BLaER1 (cell line): ENCODE results near the gene BAD.
A peak's percentile ranks its signal among the peaks of the same experiment; 100 is the strongest.

Experiments
- H3K27ac ChIP-seq: shearing (Covaris generic); formaldehyde crosslinking; 2 replicates; pipeline ENCODE4 v1.8.1; 2022
- H3K27me3 ChIP-seq: shearing (Covaris generic); formaldehyde crosslinking; 2 replicates; pipeline ENCODE4 v1.8.1; 2022
- H3K36me3 ChIP-seq: shearing (Covaris generic); formaldehyde crosslinking; 2 replicates; pipeline ENCODE4 v1.8.1; 2022
- H3K4me1 ChIP-seq: shearing (Covaris generic); formaldehyde crosslinking; 2 replicates; pipeline ENCODE4 v1.8.1; 2022
- H3K4me2 ChIP-seq: shearing (Covaris generic); formaldehyde crosslinking; 2 replicates; pipeline ENCODE4 v1.8.1; 2022
- H3K4me3 ChIP-seq: shearing (Covaris generic); formaldehyde crosslinking; 2 replicates; pipeline ENCODE4 v1.8.1; 2022
- H3K9ac ChIP-seq: shearing (Covaris generic); formaldehyde crosslinking; 2 replicates; pipeline ENCODE4 v1.8.1; 2022
- H3K9me3 ChIP-seq: shearing (Covaris generic); formaldehyde crosslinking; 2 replicates; pipeline ENCODE4 v1.8.1; 2022
- H4K20me1 ChIP-seq: shearing (Covaris generic); formaldehyde crosslinking; 2 replicates; pipeline ENCODE4 v1.8.1; 2022
- Cebpa-rat ChIP-seq: shearing (Covaris generic); IDR thresholded peaks from 2 replicates; pipeline ENCODE4 v1.8.1; 2022

The BAD gene

GRCh38 chr11:64232182-64232966 is 52.1 kb downstream of the BAD start:
- H4K20me1 ChIP-seq = peaks cover 12% of the 10 kb centered on the region
- H3K9me3 ChIP-seq = no peaks in the 10 kb centered on the region
- peaks cover 8% of the 10 kb centered on the region for H3K36me3 ChIP-seq
- H3K27me3 ChIP-seq = no peaks in the 10 kb centered on the region
- peak overlapping the region; percentile 32 for H3K9ac ChIP-seq
- peak overlapping the region; percentile 99 for H3K4me2 ChIP-seq
- no peak for TF ChIP-seq Cebpa-rat
- peak overlapping the region; percentile 51 for H3K27ac ChIP-seq
- peaks cover 82% of the 10 kb centered on the region for H3K4me1 ChIP-seq
- no peak overlapping the region for H3K4me3 ChIP-seq

- Histone ChIP-seq H4K20me1 (peaks cover 12% of the 10 kb centered on the region), H3K27me3 (no peaks in the 10 kb centered on the region), H3K4me2 (peak overlapping the region; percentile 99), H3K27ac (peak overlapping the region; percentile 51), H3K4me3 (peak overlapping the region; percentile 77; the same call in 1 of the 2 replicates), H3K9ac (peak overlapping the region; percentile 32), H3K9me3 (no peaks in the 10 kb centered on the region), H3K4me1 (peaks cover 80% of the 10 kb centered on the region), H3K36me3 (no peaks in the 10 kb centered on the region)
- TF ChIP-seq Cebpa-rat = no peak
Measured at GRCh38 chr11:64231546-64231945, 52.9 kb downstream of the BAD start.

DNA sequence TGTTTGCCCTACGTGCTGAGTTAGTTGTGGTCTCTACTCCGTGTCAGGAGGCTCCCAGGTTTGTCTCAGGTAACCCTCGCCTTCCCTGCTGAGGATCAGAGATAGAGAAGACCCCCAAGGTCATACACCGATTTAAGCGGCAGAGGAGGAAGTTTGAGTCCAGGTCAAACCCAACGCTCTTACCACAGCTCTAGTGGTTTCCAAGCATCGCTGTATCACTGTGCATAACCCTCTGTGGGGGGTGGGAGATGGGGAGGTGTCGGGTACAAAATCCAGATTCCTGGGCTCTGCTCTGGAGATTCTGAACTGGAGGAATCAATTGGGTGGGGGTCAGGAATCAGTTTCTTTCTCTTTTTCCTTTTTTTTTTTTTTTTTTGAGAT is 53.5 kb downstream of the BAD start:
- no peak for TF ChIP-seq Cebpa-rat
- Histone ChIP-seq H4K20me1 (peaks cover 10% of the 10 kb centered on the region), H3K4me1 (peaks cover 77% of the 10 kb centered on the region), H3K4me3 (peak overlapping the region; percentile 77), H3K27ac (peak overlapping the region; percentile 87), H3K36me3 (no peaks in the 10 kb centered on the region), H3K9ac (peak overlapping the region; percentile 81), H3K9me3 (no peaks in the 10 kb centered on the region), H3K27me3 (no peaks in the 10 kb centered on the region), H3K4me2 (peak overlapping the region; percentile 99)

DNA sequence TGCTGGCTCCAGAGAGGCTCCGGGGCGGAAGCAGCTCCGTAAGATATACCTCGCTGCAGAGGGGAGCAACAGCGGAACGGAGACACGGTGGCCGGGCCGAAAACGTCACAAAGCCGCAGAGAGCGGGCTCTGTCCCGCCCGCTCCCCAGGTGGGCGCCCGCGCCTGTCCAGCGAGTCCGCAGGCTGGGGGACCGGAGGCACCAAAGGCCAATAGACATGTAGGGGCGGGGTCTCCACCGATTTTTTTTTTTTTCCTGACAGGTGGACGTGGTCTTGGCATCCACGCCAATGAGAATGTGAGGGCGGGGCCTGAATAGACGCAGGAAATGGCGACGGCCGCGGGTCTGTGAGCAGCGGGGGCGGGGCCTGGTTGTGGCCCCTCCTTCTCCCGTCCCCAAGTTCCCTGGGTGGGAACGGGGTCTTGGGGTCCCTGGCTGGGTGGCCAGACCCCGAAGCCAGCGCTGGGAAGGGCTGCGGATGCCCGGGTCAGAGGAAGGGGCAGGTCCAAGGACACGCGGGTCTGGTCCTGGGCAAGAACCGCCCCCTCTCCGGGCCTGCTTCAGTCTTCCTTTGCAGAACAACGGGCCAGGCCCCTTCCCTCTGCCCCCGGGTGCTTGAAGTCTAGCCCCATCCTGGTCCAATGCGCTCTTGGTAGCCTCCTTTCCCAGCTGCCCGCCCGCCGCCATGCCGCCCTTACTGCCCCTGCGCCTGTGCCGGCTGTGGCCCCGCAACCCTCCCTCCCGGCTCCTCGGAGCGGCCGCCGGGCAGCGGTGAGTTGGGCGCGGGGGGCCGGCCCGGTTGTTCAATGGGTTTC is 54.1 kb downstream of the BAD start, which contains the start of gene DNAJC4:
DNAJC4 (plus strand) TSS at position 378 of the 814 bp plus-strand sequence; CDS start at position 685, 307 bp downstream.
- H3K27ac ChIP-seq = peak within 1 kb of the TSS; percentile 87
- peak within 1 kb of the TSS; percentile 77 for H3K4me3 ChIP-seq
- H3K27me3 ChIP-seq = no peaks in the 10 kb centered on the region
- H3K36me3 ChIP-seq = no peaks in the 10 kb centered on the region
- H3K9ac ChIP-seq = peak within 1 kb of the TSS; percentile 81
- H4K20me1 ChIP-seq = peaks cover 6% of the 10 kb centered on the region
- H3K4me2 ChIP-seq = peak within 1 kb of the TSS; percentile 99
- H3K9me3 ChIP-seq = no peaks in the 10 kb centered on the region
- TF ChIP-seq Cebpa-rat = no peak
- H3K4me1 ChIP-seq = peaks cover 75% of the 10 kb centered on the region

DNA sequence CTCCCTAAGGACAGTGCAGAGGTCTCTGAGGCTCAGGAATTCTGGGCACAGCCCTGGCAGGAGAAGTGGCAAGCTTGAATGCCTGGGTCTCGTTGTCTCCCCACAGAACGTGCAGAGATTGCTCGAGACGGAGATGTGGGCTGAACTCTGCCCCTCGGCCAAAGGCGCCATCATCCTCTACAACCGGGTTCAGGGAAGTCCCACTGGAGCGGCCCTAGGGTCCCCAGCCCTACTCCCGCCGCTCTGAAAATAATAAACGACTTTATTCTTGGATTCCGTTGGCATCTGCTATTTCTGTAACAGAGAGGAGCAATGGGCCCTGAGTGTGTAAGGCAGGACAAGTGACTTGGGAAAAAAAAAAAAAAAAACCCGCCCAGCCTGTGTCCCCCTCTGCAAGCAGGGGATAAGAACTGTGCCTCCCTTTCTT is 54.7 kb downstream of the BAD start:
- peak overlapping the region; percentile 99 for H3K4me2 ChIP-seq
- peaks cover 8% of the 10 kb centered on the region for H4K20me1 ChIP-seq
- no peak for TF ChIP-seq Cebpa-rat
- H3K27me3 ChIP-seq = no peaks in the 10 kb centered on the region
- H3K36me3 ChIP-seq = 0 out of 2 replicates have a peak, but pooled peaks cover 3% of the 10 kb centered on the region
- peak overlapping the region; percentile 81 for H3K9ac ChIP-seq
- H3K27ac ChIP-seq = peak overlapping the region; percentile 87
- peak overlapping the region; percentile 77 for H3K4me3 ChIP-seq
- H3K9me3 ChIP-seq = no peaks in the 10 kb centered on the region
- peaks cover 76% of the 10 kb centered on the region for H3K4me1 ChIP-seq

DNA sequence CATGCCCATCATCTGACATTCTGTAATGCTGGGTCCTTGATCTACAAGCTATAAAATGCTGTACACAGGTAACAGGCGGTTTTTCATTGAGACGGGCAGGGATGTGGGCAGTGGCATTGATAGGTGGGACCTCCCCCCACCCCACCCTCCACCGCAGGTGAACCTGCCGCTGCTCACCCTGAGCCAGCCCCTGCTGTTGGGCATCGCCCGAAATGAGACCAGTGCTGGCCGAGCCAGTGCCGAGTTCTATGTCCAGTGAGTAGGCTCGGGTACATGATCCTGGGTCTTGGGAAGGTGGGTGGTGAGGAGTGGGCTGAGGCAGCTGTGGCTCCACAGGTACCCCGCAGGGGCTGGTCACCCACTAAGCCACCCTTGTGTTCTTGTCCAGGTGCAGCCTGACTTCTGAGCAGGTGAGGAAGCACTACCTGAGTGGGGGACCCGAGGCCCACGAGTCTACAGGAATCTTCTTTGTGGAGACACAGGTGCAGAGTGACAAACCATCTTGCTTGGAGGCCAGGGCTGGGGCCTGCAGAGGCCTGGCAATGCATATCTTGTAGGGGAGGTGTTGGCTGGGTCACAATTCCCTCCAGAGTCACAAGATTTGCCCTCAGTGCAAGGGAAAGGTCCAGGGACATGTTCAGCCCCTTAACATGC is 55.2 kb downstream of the BAD start:
- Histone ChIP-seq H3K4me1 (peaks cover 81% of the 10 kb centered on the region), H3K4me2 (peak overlapping the region; percentile 99), H3K36me3 (peaks cover 8% of the 10 kb centered on the region), H3K9ac (peak overlapping the region; percentile 81), H4K20me1 (peaks cover 13% of the 10 kb centered on the region), H3K27ac (peak overlapping the region; percentile 87), H3K4me3 (peak overlapping the region; percentile 77), H3K27me3 (no peaks in the 10 kb centered on the region), H3K9me3 (no peaks in the 10 kb centered on the region)
- no peak for TF ChIP-seq Cebpa-rat

DNA sequence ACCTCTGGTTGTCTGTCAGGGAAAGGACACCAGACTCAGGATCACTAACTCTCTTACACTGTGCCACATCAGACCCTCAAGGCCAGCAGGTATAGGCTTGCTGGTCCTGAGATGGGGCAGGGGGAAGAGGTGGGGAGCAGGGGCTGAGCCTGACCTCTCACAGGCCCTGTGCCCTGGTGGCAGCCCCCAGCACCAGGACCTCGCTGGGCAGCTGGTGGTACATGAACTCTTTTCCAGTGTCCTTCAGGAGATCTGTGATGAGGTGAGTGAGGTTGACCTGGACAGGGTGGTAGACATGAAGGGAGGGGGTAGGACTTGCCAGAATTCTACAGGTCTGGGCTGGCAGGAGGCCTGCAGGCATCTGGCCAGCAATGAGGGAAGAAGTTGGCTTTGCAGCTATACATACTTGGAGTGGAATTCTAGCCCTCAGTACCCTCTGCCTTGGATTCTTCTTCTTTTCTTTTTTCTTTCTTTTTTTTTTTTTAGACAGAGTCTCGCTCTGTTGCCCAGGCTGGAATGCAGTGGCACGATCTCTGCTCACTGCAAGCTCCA is 57.0 kb downstream of the BAD start:
- peaks cover 82% of the 10 kb centered on the region for H3K4me1 ChIP-seq
- H3K9me3 ChIP-seq = no peaks in the 10 kb centered on the region
- peaks cover 28% of the 10 kb centered on the region for H4K20me1 ChIP-seq
- H3K36me3 ChIP-seq = peaks cover 25% of the 10 kb centered on the region
- no peaks in the 10 kb centered on the region for H3K27me3 ChIP-seq
- peak overlapping the region; percentile 89 for H3K9ac ChIP-seq
- H3K27ac ChIP-seq = peak overlapping the region; percentile 95
- peak overlapping the region; percentile 99 for H3K4me2 ChIP-seq
- no peak for TF ChIP-seq Cebpa-rat
- peak overlapping the region; percentile 79 for H3K4me3 ChIP-seq

- peak overlapping the region; percentile 79 for H3K4me3 ChIP-seq
- peak overlapping the region; percentile 95 for H3K27ac ChIP-seq
- peaks cover 28% of the 10 kb centered on the region for H4K20me1 ChIP-seq
- H3K9me3 ChIP-seq = no peaks in the 10 kb centered on the region
- H3K36me3 ChIP-seq = peaks cover 34% of the 10 kb centered on the region
- no peak for TF ChIP-seq Cebpa-rat
- H3K4me2 ChIP-seq = peak overlapping the region; percentile 99
- peaks cover 74% of the 10 kb centered on the region for H3K4me1 ChIP-seq
- H3K27me3 ChIP-seq = no peaks in the 10 kb centered on the region
- H3K9ac ChIP-seq = peak overlapping the region; percentile 89
Measured at GRCh38 chr11:64226507-64227051, 57.9 kb downstream of the BAD start.
